ENCODE results near the gene CCN5. TPM values are rescaled to one million over a fixed set of nuclear protein-coding genes. Genes with fewer than 3 reads are reported as not detected.

Gene CCN5
- total RNA-seq, 2 donors from 2014 or later: 62.9 to 64.3 TPM

GRCh38 chr20:44756011-44756688, 41.0 kb downstream of the CCN5 start:
- TF ChIP-seq POLR2AphosphoS5 (IDR thresholded peaks at IDR 0.05): no peak
- TF ChIP-seq POLR2A (IDR thresholded peaks at IDR 0.05): no peak
- TF ChIP-seq CTCF (IDR thresholded peaks at IDR 0.05): no peak
- no peaks in the 10 kb centered on the region for H3K9me3 ChIP-seq
- no peaks in the 10 kb centered on the region for H3K27me3 ChIP-seq (replicated peaks; ENCODE audit: insufficient read depth)
- DNase-seq (ENCODE audit: low spot score): no peak
- WGBS: 90% methylated on average over 18 of the region's 18 CpGs
- H3K4me3 ChIP-seq: no peak overlapping the region
- H3K36me3 ChIP-seq: no peaks in the 10 kb centered on the region
- intact Hi-C loops (cut with DNase I): no loop called here
- no peak overlapping the region for H3K27ac ChIP-seq
- H3K4me1 ChIP-seq (replicated peaks): no peaks in the 10 kb centered on the region

GRCh38 chr20:44756956-44757355, 41.8 kb downstream of the CCN5 start:
- no peak for TF ChIP-seq POLR2A (IDR thresholded peaks at IDR 0.05)
- TF ChIP-seq CTCF (IDR thresholded peaks at IDR 0.05): no peak
- TF ChIP-seq POLR2AphosphoS5 (IDR thresholded peaks at IDR 0.05): no peak
- Histone ChIP-seq H3K4me3 (no peak overlapping the region), H3K9me3 (no peaks in the 10 kb centered on the region), H3K27me3 (replicated peaks; ENCODE audit: insufficient read depth) (no peaks in the 10 kb centered on the region), H3K27ac (no peak overlapping the region), H3K36me3 (no peaks in the 10 kb centered on the region), H3K4me1 (replicated peaks) (no peaks in the 10 kb centered on the region)
- WGBS: 97% methylated on average over 5 of the region's 5 CpGs
- intact Hi-C loops (cut with DNase I): no loop called here
- no peak for DNase-seq (ENCODE audit: low spot score)

- intact Hi-C loops (cut with DNase I): no loop called here
- Histone ChIP-seq H3K27ac (no peak overlapping the region), H3K4me3 (no peak overlapping the region), H3K36me3 (no peaks in the 10 kb centered on the region), H3K9me3 (no peaks in the 10 kb centered on the region), H3K4me1 (replicated peaks) (no peaks in the 10 kb centered on the region), H3K27me3 (replicated peaks; ENCODE audit: insufficient read depth) (no peaks in the 10 kb centered on the region)
- TF ChIP-seq POLR2A (IDR thresholded peaks at IDR 0.05) (no peak), CTCF (IDR thresholded peaks at IDR 0.05) (no peak), POLR2AphosphoS5 (IDR thresholded peaks at IDR 0.05) (no peak)
- 72% methylated on average over 10 of the region's 10 CpGs for WGBS
- no peak for DNase-seq (ENCODE audit: low spot score)
These were observed 43.3 kb downstream of the CCN5 start for GRCh38 chr20:44758247-44759101.

- H3K36me3 ChIP-seq: no peaks in the 10 kb centered on the region
- no peak for TF ChIP-seq POLR2A (IDR thresholded peaks at IDR 0.05)
- 53% methylated on average over 1 of the region's 1 CpG for WGBS
- DNase-seq (ENCODE audit: low spot score): no peak
- no peaks in the 10 kb centered on the region for H3K4me1 ChIP-seq (replicated peaks)
- no peak overlapping the region for H3K27ac ChIP-seq
- no peaks in the 10 kb centered on the region for H3K9me3 ChIP-seq
- H3K4me3 ChIP-seq: no peak overlapping the region
- no peaks in the 10 kb centered on the region for H3K27me3 ChIP-seq (replicated peaks; ENCODE audit: insufficient read depth)
- intact Hi-C loops (cut with DNase I): no loop called here
These were observed 44.4 kb downstream of the CCN5 start for GRCh38 chr20:44759595-44759994.

GRCh38 chr20:44761423-44761822, 46.3 kb downstream of the CCN5 start:
- Histone ChIP-seq H3K4me3 (no peak overlapping the region), H3K36me3 (no peaks in the 10 kb centered on the region), H3K9me3 (no peaks in the 10 kb centered on the region), H3K27ac (no peak overlapping the region), H3K27me3 (replicated peaks; ENCODE audit: insufficient read depth) (no peaks in the 10 kb centered on the region), H3K4me1 (replicated peaks) (no peaks in the 10 kb centered on the region)
- DNase-seq (ENCODE audit: low spot score): no peak
- WGBS: 41% methylated on average over 3 of the region's 3 CpGs
- intact Hi-C loops (cut with DNase I): no loop called here
- TF ChIP-seq POLR2AphosphoS5 (IDR thresholded peaks at IDR 0.05) (no peak), CTCF (IDR thresholded peaks at IDR 0.05) (no peak), POLR2A (IDR thresholded peaks at IDR 0.05) (no peak)

Measured in prostate gland (tissue), 2 donors.